NCI-H2196 treated with DMSO at 0.1 percent for 48 hours (cell line): ENCODE results near the gene STOML1.

Experiments used
- DNase-seq: peaks from one replicate; lab custom pipeline; 2025; ENCODE audit not compliant: unreplicated experiment; lab: John Stamatoyannopoulos, UW

Gene STOML1

DNA sequence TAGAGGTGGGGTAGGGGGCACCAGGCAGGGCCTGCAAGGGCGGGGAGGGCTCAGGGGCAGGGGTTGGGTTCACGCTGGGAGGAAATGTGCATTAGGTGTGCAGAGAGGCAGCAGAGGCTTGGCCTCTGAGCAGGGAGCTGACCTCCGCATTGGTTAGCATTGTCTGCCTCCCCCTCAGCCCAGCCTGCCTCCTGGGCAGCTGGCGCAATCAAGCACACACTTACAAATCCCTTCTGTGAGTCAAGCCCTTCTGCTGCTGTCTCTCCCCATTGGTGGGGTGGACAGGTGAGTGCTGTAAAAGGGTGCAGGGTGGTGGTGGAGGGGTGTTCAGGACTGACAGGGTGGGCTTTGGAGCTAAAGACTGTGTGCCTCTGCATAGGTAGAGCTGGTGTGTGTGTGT is 56.5 kb downstream of the STOML1 start:
- DNase-seq, result no peak

DNA sequence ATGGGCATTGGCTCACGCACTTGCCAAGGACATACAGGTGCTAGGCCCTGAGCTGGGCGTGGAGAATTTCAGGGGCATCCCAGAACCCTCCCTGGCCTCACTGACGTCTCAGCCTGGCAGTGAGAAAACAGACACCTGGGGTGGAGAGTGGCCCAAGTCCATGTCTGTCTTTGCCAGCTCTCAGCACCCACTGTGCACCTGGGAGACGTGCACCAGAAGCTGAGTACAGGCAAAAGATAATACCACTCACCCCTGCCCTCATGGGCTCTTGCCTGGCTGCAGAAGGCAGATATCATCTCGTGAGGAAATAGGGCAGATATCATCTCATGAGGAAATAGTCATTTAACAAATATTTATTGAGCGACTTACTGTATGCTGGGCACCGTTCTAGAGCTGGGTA is 57.8 kb downstream of the STOML1 start:
- no peak for DNase-seq

DNA sequence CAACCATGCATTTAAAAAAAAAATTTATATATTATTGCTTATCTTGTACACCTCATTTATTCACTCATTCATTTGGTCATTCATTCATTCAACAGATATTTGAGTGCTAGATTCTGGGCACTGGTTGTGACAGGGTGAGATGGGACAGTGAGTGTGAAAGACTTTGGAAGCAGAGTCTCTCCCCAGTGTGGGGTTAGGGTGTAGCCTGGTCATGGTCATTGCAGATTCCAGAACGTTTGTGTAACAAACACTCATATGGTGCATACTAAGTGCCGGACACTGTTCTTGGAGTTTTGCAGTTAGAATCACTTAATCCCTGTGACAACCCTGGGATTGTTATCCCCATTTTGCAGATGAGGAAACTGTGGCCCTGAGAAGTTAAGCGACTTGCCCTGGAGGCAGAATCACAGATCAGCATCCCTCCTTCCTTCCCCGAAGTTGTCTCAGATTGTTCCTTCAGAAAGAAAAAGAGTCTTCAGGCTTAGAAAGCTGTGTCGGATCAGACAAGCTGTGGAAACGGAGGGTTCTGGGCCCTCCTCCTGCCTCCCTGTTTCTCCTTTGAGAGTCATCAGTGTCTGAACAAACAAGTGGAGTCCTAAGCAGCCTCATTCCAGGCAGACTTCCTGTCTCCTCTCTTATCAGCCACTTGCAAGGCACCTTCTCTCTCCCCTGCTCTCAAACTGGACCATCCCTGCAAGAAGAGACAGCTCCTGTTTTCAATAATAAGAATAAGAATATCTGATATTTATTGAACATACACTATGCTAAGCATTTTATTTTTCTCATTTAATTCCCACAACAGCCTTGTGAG is 59.5 kb downstream of the STOML1 start:
- DNase-seq, result no peak

- no peak for DNase-seq
Measured at GRCh38 chr15:73931441-73931840, 60.7 kb downstream of the STOML1 start.

GRCh38 chr15:73930790-73931281 is 61.3 kb downstream of the STOML1 start:
- no peak for DNase-seq

- no peak for DNase-seq
Measured at GRCh38 chr15:73930371-73930770, 61.7 kb downstream of the STOML1 start.

DNA sequence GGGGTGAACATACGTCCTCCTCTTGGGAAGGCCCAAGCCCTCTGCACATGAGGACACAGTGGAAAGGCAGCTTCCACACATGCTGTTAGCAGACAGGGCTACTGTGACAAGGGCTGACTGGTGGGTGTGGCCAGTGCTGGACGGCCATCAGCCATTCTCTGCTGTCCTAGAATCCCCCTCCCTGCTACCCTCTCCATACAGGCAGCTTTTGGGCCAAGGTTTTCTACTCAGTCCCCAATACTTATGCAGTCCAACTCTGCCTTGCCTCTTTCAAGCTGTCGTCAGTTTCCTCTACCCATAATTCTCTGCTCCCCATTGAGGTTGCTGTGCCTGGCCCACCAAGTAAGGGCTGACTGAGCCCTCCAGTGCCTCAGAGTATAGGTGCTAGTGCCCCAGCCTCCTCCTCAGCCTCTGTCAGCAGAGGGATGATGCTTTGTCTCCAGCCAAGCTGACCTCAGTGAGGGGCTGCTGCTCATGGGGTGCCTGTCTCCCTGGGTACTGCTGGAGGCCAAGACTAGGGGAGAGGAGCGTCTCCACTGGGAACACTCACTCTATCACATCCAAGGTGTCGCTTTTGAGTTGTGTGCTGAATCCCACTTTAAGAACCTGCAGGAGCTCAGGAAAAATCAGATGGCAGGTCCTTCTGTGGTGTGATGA is 63.0 kb downstream of the STOML1 start:
- no peak for DNase-seq
